NOMO-1 treated with dmso at 0.1 percent for 144 hours (cell line): ENCODE results near the gene KCNAB1.

ENCODE experiments used
- DNase-seq: peaks from one replicate; lab custom pipeline; 2025; ENCODE audit not compliant: unreplicated experiment; lab: John Stamatoyannopoulos, UW

Gene KCNAB1

GRCh38 chr3:156137397-156137796 lies 17.0 kb downstream of the KCNAB1 start:
- peak; percentile 46 for DNase-seq

DNA sequence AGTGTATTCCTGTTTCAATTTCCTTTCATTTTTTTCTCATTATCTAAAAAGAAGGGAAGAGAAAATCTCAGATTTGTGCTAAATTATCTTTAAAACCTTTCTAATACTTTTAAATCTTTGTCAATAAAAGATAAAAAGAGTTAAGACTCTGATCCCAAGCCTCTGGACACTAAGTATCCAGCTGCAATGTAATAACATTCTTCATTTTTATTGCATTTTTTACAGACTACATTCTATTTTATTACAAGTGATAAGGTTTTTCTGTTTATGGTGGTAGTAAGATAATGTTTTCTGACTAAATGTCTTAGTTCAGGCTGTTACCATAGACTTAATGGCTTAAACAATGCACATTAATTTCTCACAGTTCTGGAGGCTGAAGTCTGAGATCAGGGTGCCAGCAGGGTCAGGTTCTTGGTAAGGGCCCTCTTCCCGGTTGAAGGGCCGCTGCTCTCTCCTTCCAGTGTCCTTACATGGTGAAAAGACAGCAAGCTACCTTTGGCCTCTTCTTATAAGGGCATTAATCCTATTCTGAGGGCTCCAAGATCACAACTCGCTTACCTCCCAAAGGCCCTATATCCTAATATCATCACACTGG lies 19.7 kb downstream of the KCNAB1 start:
- DNase-seq: no peak

- no peak for DNase-seq
Measured at GRCh38 chr3:156142702-156143101, 22.3 kb downstream of the KCNAB1 start.

- no peak for DNase-seq
Measured at GRCh38 chr3:156143136-156143535, 22.8 kb downstream of the KCNAB1 start.

DNA sequence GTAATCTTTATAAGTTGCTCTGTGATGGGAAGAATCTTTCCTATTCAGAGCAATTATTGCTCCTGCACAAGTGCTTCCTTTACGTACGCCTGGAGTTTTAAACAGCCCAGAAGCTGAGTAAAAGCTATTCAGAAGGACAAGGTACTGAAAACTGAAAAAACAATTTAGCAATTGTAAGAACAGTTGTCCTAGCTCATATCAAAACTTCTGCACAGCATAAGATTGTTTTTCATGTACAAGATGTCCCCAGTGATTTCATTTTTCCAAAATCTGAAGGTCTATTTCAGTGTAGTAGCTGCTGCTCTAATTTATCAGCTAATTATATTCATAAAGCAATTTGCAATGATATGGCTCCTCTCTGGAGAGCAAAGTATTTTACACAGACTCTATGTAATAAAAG lies 23.7 kb downstream of the KCNAB1 start:
- no peak for DNase-seq

DNA sequence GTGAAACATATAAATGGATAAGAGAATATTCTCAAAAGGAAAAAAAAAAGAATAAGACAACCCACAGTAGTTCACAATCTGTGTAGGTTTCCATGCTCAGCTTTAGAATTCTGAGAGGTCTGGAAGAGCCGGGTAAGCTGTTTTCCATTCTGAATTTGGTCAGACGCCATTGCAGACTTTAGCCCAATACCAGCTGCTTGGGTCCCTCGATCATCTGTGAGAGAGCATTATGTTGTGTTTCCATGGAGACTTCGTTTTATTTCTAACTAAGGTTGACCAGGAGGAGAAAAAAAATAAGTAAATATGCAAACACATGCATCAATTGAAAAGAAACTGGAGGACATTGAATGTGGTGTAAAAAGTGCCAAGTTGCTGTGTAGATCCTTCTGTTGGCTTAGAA lies 25.5 kb downstream of the KCNAB1 start:
- no peak for DNase-seq

DNA sequence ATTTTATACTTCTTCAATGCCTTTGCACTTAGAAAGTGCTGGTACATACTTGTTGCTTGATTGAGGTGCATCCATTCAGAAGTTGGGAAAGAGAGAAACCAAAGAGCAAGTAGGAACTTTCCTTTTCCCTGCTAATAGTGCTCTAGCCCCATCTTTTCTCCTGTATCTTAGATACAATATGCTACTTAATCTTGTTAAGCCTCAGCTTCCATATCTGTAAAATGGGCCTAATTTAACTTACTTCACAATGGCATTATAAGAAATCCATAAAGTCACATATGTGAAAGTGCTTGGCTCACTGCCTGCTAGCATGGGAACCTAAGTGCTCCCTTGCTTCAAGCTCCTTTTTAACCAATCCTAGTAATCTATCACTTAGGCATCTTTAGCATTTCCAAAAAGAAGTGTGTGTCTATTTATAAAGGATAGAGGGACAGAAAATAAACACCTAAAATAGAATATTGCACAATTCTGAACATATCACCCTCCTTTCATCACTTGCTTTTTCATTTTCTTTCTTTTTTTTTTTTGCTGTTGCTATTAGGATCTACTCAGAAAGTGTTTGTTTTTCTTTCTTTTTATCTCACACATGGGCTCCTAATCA lies 28.1 kb downstream of the KCNAB1 start:
- DNase-seq: no peak

DNA sequence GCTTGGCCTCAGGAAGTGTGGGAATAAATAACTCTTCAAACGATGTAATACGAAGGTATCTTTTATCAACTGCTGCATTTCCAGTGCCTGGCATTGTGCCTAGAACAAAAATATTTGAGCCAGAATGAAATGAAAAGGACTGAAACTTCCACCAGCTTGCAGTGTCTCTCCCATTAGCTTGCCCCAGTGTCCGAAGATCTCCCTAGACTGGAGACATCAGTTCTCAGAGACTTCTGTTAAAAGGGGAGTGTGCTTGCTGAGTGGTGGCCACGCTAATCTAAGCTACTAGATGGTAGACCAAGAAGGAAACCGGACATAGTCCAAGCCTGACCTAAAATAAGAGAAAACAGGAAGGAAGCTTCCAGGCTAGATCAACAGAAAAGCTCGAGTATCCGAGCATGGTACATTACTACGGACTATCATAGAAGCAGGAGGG lies 28.6 kb downstream of the KCNAB1 start:
- DNase-seq: peak; percentile 26

- no peak for DNase-seq
Measured at GRCh38 chr3:156149876-156150275, 29.5 kb downstream of the KCNAB1 start.

DNA sequence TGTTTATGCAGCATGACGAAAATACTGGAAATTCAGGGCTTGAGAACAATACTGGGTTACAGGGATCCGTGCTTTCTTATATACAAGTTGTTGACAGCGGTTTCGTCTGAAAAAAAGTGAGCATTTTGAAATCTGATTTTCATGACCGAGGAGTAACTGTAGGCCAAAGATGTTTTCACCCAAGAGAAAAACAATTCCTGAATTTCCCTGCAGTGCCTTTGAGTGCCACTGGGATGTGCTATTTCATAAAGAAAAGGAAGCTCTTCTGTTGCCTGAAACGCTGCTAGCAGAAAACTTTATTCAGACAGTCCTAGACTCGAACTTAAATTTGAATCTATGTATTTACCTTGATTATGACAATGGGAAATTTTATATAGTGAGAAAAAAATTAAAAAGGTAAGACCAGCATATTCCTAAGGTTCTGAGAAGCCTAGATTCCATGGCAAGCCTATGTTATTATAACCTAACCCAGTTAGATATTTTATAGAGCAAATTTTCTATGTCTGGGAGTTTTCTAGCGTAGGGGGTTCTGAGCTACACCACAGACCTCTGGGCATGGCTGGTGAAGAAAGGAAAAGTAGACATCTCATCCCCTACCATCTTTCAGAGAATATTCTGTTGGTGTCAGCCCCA lies 30.2 kb downstream of the KCNAB1 start:
- peak; percentile 29 for DNase-seq

- peak; percentile 29 for DNase-seq
Measured at GRCh38 chr3:156151824-156152428, 31.5 kb downstream of the KCNAB1 start.

DNA sequence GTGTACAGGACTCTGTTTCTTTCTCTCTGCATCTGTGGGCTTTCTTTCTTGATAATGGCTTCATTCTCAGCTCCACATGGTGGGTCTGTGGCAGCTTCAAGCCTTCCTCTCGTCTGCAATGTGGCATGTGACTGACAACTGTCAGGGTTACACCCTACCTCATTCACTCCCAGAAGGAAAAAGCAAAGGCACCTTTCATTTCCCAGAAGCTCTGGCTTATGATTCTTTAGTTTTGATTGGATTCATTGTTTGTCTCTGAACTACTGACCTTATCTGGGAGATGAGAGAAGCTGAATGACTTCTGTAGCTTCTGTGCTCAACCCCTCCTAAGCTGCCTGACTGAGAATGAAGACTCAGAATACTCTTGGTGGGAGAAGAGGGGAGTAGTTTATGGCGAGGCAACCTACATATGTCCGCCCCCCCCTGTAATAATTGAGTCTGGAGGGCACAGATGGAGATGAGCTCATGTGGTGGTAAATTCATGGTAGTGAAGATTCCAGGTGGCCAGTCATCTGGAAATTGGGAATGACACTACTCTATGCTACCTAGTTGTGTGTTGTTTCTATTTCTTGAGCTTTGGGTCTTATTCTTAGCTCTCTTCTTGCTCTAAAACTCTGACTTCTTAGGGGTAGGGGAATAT lies 38.4 kb downstream of the KCNAB1 start:
- no peak for DNase-seq

- peak; percentile 21 for DNase-seq
Measured at GRCh38 chr3:156160647-156161046, 40.3 kb downstream of the KCNAB1 start.

DNA sequence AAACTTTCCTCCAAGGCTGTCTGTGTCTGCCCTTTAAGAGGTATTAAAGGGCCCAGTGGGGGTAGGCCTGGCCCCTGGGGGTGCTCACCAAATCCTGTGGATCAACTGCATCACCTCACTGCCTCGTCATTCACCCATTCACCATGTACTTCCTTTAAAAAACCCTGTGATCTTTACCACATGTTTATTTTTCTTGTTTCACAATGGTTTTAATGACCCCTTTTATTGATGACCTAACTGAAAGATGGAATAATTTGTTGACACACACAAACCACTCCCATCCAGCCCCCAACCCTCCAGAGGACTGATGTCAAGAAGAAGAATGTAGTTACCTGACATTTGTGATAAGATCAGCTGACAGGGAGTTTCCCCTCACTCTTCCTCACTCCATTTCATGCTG lies 40.8 kb downstream of the KCNAB1 start:
- DNase-seq: peak; percentile 8

- DNase-seq: no peak
Measured at GRCh38 chr3:156163848-156164247, 43.5 kb downstream of the KCNAB1 start.

- DNase-seq: no peak
Measured at GRCh38 chr3:156166808-156167207, 46.4 kb downstream of the KCNAB1 start.

DNA sequence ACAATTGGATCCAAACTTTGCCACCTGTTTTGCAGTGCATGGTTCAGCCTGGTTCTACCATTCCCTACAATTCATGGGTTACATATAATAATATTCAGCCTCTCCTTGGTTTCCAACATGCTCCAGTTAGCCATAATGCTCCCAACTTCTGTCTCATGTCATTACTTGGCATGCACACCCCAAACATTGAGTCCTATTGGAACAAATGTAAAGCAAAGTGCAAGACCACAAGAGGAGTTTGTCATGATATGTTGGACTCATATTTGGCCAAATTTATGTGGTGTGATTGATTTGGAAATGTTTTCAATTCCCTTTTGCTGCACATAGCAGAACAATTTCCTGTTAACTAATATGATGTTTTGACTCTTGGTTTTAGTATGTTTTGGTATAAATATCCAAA lies 50.2 kb downstream of the KCNAB1 start:
- no peak for DNase-seq

DNA sequence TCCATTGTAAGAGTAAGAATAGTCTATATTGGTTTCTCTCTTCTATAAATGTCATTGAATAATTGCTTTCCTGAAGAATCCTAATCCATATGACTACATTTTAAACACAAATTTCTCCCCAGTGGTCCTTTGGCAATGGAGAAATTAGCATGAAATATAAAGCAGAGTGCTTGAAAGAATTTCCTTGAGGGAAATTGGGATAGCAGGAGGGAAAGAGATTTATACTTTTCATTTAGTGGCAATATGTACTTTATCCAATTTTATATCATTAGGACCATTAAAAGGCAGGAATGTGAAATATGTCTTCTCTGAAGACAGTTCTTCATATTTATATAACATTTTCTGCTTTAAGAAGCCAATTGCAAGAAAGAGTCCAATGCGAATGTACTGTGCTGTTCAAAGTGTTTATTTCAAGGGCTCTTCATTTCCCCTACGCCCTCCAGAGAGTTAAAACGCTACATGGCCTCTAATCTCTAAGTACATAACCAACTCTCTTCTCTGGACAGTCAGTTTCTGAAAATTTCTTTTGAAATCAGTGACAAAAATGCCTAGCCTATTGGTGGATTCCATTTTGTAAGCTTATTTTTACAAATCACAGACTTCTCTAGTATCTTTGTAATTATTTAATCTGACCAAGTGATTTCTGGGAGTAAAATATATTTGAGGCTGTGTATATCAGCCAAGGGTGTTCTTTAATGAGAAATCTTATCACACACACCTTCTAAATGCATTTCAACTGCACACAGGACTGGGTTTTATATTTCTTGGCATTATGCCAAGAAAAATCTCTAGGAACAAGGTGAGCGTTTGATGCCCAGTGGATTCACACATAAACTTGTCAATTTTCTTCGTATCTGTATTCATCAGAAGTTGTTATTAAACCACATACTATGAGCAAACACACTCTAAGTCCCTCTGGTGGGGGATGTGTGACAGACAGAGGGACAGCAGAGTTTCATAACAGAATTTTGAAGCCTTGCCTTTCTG lies 51.2 kb downstream of the KCNAB1 start:
- DNase-seq: no peak

DNA sequence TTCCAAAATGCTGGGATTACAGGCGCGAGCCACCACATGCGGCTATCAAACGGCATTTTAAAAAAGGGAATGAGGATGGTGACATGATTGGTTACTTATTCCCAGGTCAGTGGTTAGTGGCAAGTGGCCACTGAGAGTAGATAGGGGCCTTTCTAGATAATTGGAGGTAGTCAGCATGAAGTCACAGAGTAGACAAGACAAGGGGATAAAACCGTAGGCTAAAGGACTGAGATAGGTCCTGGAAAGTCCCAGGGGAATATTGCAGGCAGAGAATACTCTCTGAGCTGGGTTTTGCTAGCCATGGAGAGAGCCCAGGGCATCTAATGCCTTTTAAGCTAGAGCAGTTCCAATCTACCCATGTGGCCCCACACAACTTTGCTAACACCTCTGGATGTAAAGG lies 52.2 kb downstream of the KCNAB1 start:
- DNase-seq: no peak

DNA sequence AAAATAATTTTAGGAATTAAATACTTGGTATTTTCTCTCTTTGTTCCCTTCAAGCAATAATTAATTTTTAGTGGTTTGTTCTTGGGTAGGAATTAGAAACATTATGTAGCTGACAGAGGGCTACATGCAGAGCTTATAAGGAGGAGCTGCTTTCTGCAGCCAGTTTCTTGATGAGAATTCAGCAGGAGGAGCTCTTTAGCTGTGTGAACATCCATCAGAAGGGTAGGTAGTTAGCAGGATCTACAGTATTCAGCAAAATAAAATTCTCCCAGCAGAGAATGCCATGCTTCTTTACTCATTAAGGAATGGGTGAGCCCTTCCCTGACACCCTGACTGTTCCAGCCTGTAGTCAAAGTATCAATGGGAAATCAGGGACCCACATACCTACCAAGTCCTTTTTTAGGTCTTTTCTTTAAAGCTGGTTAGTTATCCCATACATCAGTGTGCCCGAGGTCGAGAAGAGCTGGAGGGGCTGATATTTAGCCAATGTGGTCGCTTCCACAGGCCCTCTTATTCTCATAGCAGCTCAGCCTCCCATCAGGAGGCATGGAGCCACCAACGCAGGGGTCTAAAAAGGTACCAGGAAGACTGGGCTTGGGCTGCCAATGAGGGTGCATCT lies 54.0 kb downstream of the KCNAB1 start:
- no peak for DNase-seq
